ENCODE results near the gene SMARCA4.

SMARCA4 gene

GRCh38 chr19:10960314-10961072 lies at the start of gene SMARCA4:
TSS of gene SMARCA4 (plus strand) at chr19:10961030. CDS start at chr19:10984152, 23,122 bp downstream.
- Histone ChIP-seq H3K36me3 (ENCODE audit: control insufficient read depth in 2 of 2, insufficient read depth in 2 of 2, low read length in 2 of 2) (no peaks in the 10 kb centered on the region), H3K4me1 (ENCODE audit: control insufficient read depth in 2 of 2, insufficient read depth in 2 of 2, low read length in 2 of 2) (peaks cover 10 to 11% of the 10 kb centered on the region in 2 donors), H3K9me3 (ENCODE audit: control insufficient read depth in 2 of 2, low read length in 2 of 2) (no peaks in the 10 kb centered on the region), H3K9ac (ENCODE audit: low read depth in 1 of 2, low read length in 2 of 2) (peak within 1 kb of the TSS; percentile 85 to 87), H3K27me3 (ENCODE audit: control insufficient read depth in 2 of 2, insufficient read depth in 2 of 2, low read length in 2 of 2) (no peaks in the 10 kb centered on the region), H3K27ac (ENCODE audit: low read depth in 2 of 2, low read length in 2 of 2) (peak within 1 kb of the TSS; percentile 79 to 90), H3K4me3 (ENCODE audit: low read length in 2 of 2) (peak within 1 kb of the TSS; percentile 74 to 91)

DNA sequence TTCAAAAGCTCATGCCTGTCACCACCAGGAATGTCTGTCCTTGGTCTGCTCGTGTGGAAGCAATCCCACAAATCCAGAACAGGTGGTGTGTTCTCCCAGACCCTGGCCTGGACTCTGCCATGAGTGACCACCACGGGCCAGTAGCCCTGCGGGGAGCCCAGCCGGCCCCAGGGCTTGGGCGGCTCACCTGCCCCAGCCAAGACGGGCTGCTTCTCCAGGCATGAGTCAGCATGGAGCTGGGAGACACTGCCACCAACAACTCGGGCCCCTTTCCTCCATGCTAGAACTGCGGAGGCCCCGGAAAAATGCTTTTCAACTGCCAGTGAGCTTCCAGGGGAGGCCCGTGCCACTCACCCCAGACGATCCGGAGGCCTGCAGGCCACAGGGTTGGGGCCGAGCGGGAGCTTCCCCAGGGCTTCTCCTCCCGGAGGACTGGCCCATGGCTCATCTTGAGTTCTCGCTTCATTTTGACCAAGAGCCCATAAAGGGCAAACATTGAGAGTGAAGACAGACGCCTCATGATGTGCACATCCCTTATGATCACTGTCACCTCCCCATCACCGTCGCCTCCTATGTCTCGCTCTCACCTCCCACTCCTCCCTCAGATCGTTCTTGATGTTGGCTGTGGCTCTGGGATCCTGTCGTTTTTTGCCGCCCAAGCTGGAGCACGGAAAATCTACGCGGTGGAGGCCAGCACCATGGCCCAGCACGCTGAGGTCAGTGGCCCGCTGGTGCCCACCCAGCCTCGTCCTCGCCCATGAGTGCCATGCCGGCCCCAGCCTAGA lies 49.1 kb upstream of the SMARCA4 start:
- Histone ChIP-seq H3K36me3 (ENCODE audit: control insufficient read depth in 2 of 2, insufficient read depth in 2 of 2, low read length in 2 of 2) (peaks cover 44 to 54% of the 10 kb centered on the region in 2 donors), H3K9ac (ENCODE audit: low read depth in 1 of 2, low read length in 2 of 2) (no peak overlapping the region), H3K27me3 (ENCODE audit: control insufficient read depth in 2 of 2, insufficient read depth in 2 of 2, low read length in 2 of 2) (no peaks in the 10 kb centered on the region), H3K9me3 (ENCODE audit: control insufficient read depth in 2 of 2, low read length in 2 of 2) (no peaks in the 10 kb centered on the region), H3K4me1 (ENCODE audit: control insufficient read depth in 2 of 2, insufficient read depth in 2 of 2, low read length in 2 of 2) (no peaks in the 10 kb centered on the region), H3K27ac (ENCODE audit: low read depth in 2 of 2, low read length in 2 of 2) (no peak overlapping the region), H3K4me3 (ENCODE audit: low read length in 2 of 2) (no peak overlapping the region)

- Histone ChIP-seq H3K4me3 (ENCODE audit: low read length in 2 of 2) (no peak overlapping the region), H3K9ac (ENCODE audit: low read depth in 1 of 2, low read length in 2 of 2) (no peak overlapping the region), H3K36me3 (ENCODE audit: control insufficient read depth in 2 of 2, insufficient read depth in 2 of 2, low read length in 2 of 2) (peaks cover 41 to 51% of the 10 kb centered on the region in 2 donors), H3K27me3 (ENCODE audit: control insufficient read depth in 2 of 2, insufficient read depth in 2 of 2, low read length in 2 of 2) (no peaks in the 10 kb centered on the region), H3K4me1 (ENCODE audit: control insufficient read depth in 2 of 2, insufficient read depth in 2 of 2, low read length in 2 of 2) (no peaks in the 10 kb centered on the region), H3K27ac (ENCODE audit: low read depth in 2 of 2, low read length in 2 of 2) (no peak overlapping the region), H3K9me3 (ENCODE audit: control insufficient read depth in 2 of 2, low read length in 2 of 2) (no peaks in the 10 kb centered on the region)
These were observed 48.2 kb upstream of the SMARCA4 start for GRCh38 chr19:10912619-10913018.

- Histone ChIP-seq H3K4me3 (ENCODE audit: low read length in 2 of 2) (no peak overlapping the region), H3K9ac (ENCODE audit: low read depth in 1 of 2, low read length in 2 of 2) (no peak overlapping the region), H3K4me1 (ENCODE audit: control insufficient read depth in 2 of 2, insufficient read depth in 2 of 2, low read length in 2 of 2) (no peaks in the 10 kb centered on the region), H3K9me3 (ENCODE audit: control insufficient read depth in 2 of 2, low read length in 2 of 2) (no peaks in the 10 kb centered on the region), H3K36me3 (ENCODE audit: control insufficient read depth in 2 of 2, insufficient read depth in 2 of 2, low read length in 2 of 2) (peaks cover 34 to 50% of the 10 kb centered on the region in 2 donors), H3K27ac (ENCODE audit: low read depth in 2 of 2, low read length in 2 of 2) (no peak overlapping the region), H3K27me3 (ENCODE audit: control insufficient read depth in 2 of 2, insufficient read depth in 2 of 2, low read length in 2 of 2) (no peaks in the 10 kb centered on the region)
These were observed 47.0 kb upstream of the SMARCA4 start for GRCh38 chr19:10913716-10914340.

- Histone ChIP-seq H3K9me3 (ENCODE audit: control insufficient read depth in 2 of 2, low read length in 2 of 2) (no peaks in the 10 kb centered on the region), H3K4me3 (ENCODE audit: low read length in 2 of 2) (no peak overlapping the region), H3K27ac (ENCODE audit: low read depth in 2 of 2, low read length in 2 of 2) (no peak overlapping the region), H3K4me1 (ENCODE audit: control insufficient read depth in 2 of 2, insufficient read depth in 2 of 2, low read length in 2 of 2) (no peaks in the 10 kb centered on the region), H3K27me3 (ENCODE audit: control insufficient read depth in 2 of 2, insufficient read depth in 2 of 2, low read length in 2 of 2) (no peaks in the 10 kb centered on the region), H3K9ac (ENCODE audit: low read depth in 1 of 2, low read length in 2 of 2) (no peak overlapping the region), H3K36me3 (ENCODE audit: control insufficient read depth in 2 of 2, insufficient read depth in 2 of 2, low read length in 2 of 2) (peaks cover 44 to 49% of the 10 kb centered on the region in 2 donors)
These were observed 45.4 kb upstream of the SMARCA4 start for GRCh38 chr19:10915130-10916091.

- no peaks in the 10 kb centered on the region for H3K27me3 ChIP-seq (ENCODE audit: control insufficient read depth in 2 of 2, insufficient read depth in 2 of 2, low read length in 2 of 2)
- no peaks in the 10 kb centered on the region for H3K9me3 ChIP-seq (ENCODE audit: control insufficient read depth in 2 of 2, low read length in 2 of 2)
- no peak overlapping the region for H3K4me3 ChIP-seq (ENCODE audit: low read length in 2 of 2)
- H3K27ac ChIP-seq (ENCODE audit: low read depth in 2 of 2, low read length in 2 of 2), result no peak overlapping the region
- peaks cover 40 to 55% of the 10 kb centered on the region in 2 donors for H3K36me3 ChIP-seq (ENCODE audit: control insufficient read depth in 2 of 2, insufficient read depth in 2 of 2, low read length in 2 of 2)
- H3K9ac ChIP-seq (ENCODE audit: low read depth in 1 of 2, low read length in 2 of 2), result no peak overlapping the region
- no peaks in the 10 kb centered on the region for H3K4me1 ChIP-seq (ENCODE audit: control insufficient read depth in 2 of 2, insufficient read depth in 2 of 2, low read length in 2 of 2)
These were observed 44.2 kb upstream of the SMARCA4 start for GRCh38 chr19:10916602-10917001.

DNA sequence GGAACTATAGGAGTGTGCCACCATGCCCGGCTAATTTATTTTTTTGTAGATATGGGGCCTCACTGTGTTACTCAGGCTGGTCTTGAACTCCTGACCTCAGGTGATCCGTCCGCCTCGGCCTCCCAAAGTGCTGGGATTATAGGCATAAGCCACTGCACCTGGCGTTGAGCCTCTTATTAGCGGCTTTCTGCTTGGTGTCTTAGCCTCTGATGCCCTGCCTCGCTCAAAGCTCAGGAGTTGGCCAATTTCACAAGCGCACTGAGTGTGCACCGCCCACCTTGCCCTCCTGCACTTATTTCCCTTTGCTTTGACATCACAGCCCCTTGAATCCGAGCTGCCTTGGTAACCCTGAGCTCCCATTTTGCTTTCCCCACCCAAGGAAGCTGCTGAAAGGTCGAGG lies 42.5 kb upstream of the SMARCA4 start:
- H3K4me1 ChIP-seq (ENCODE audit: control insufficient read depth in 2 of 2, insufficient read depth in 2 of 2, low read length in 2 of 2), result no peaks in the 10 kb centered on the region
- no peak overlapping the region for H3K9ac ChIP-seq (ENCODE audit: low read depth in 1 of 2, low read length in 2 of 2)
- no peaks in the 10 kb centered on the region for H3K27me3 ChIP-seq (ENCODE audit: control insufficient read depth in 2 of 2, insufficient read depth in 2 of 2, low read length in 2 of 2)
- peaks cover 38 to 52% of the 10 kb centered on the region in 2 donors for H3K36me3 ChIP-seq (ENCODE audit: control insufficient read depth in 2 of 2, insufficient read depth in 2 of 2, low read length in 2 of 2)
- H3K9me3 ChIP-seq (ENCODE audit: control insufficient read depth in 2 of 2, low read length in 2 of 2), result no peaks in the 10 kb centered on the region
- no peak overlapping the region for H3K4me3 ChIP-seq (ENCODE audit: low read length in 2 of 2)
- no peak overlapping the region for H3K27ac ChIP-seq (ENCODE audit: low read depth in 2 of 2, low read length in 2 of 2)

GRCh38 chr19:10919352-10920287 lies 41.2 kb upstream of the SMARCA4 start:
- Histone ChIP-seq H3K4me1 (ENCODE audit: control insufficient read depth in 2 of 2, insufficient read depth in 2 of 2, low read length in 2 of 2) (no peaks in the 10 kb centered on the region), H3K9me3 (ENCODE audit: control insufficient read depth in 2 of 2, low read length in 2 of 2) (no peaks in the 10 kb centered on the region), H3K9ac (ENCODE audit: low read depth in 1 of 2, low read length in 2 of 2) (no peak overlapping the region), H3K36me3 (ENCODE audit: control insufficient read depth in 2 of 2, insufficient read depth in 2 of 2, low read length in 2 of 2) (peaks cover 38 to 52% of the 10 kb centered on the region in 2 donors), H3K4me3 (ENCODE audit: low read length in 2 of 2) (no peak overlapping the region), H3K27me3 (ENCODE audit: control insufficient read depth in 2 of 2, insufficient read depth in 2 of 2, low read length in 2 of 2) (no peaks in the 10 kb centered on the region), H3K27ac (ENCODE audit: low read depth in 2 of 2, low read length in 2 of 2) (no peak overlapping the region)

- H3K9me3 ChIP-seq (ENCODE audit: control insufficient read depth in 2 of 2, low read length in 2 of 2), result no peaks in the 10 kb centered on the region
- H3K36me3 ChIP-seq (ENCODE audit: control insufficient read depth in 2 of 2, insufficient read depth in 2 of 2, low read length in 2 of 2), result peaks cover 41 to 55% of the 10 kb centered on the region in 2 donors
These were observed 40.6 kb upstream of the SMARCA4 start for GRCh38 chr19:10920288-10920655.

More at GRCh38 chr19:10920288-10920655, 40.6 kb upstream of the SMARCA4 start:
- no peak overlapping the region for H3K27ac ChIP-seq (ENCODE audit: low read depth in 2 of 2, low read length in 2 of 2)
- H3K4me3 ChIP-seq (ENCODE audit: low read length in 2 of 2), result no peak overlapping the region
- no peak overlapping the region for H3K9ac ChIP-seq (ENCODE audit: low read depth in 1 of 2, low read length in 2 of 2)
- H3K27me3 ChIP-seq (ENCODE audit: control insufficient read depth in 2 of 2, insufficient read depth in 2 of 2, low read length in 2 of 2), result no peaks in the 10 kb centered on the region
- H3K4me1 ChIP-seq (ENCODE audit: control insufficient read depth in 2 of 2, insufficient read depth in 2 of 2, low read length in 2 of 2), result no peaks in the 10 kb centered on the region

Data from mucosa of rectum (tissue), 2 donors.